G401.6 (cell line): ENCODE measurements around the gene CTIF.
A peak's percentile ranks its signal among the peaks of the same experiment; 100 is the strongest.
"Not testable (repeated sequence)": the region's sequence is repeated elsewhere in the genome, so short reads cannot be mapped to it uniquely, and the experiment has no call there.

ENCODE experiments used
- FAIRE-seq: peaks from 2 replicates; lab custom pipeline; 2012; peaks lifted over from hg19 to GRCh38; lab: Jason Lieb, UNC

Gene CTIF

DNA sequence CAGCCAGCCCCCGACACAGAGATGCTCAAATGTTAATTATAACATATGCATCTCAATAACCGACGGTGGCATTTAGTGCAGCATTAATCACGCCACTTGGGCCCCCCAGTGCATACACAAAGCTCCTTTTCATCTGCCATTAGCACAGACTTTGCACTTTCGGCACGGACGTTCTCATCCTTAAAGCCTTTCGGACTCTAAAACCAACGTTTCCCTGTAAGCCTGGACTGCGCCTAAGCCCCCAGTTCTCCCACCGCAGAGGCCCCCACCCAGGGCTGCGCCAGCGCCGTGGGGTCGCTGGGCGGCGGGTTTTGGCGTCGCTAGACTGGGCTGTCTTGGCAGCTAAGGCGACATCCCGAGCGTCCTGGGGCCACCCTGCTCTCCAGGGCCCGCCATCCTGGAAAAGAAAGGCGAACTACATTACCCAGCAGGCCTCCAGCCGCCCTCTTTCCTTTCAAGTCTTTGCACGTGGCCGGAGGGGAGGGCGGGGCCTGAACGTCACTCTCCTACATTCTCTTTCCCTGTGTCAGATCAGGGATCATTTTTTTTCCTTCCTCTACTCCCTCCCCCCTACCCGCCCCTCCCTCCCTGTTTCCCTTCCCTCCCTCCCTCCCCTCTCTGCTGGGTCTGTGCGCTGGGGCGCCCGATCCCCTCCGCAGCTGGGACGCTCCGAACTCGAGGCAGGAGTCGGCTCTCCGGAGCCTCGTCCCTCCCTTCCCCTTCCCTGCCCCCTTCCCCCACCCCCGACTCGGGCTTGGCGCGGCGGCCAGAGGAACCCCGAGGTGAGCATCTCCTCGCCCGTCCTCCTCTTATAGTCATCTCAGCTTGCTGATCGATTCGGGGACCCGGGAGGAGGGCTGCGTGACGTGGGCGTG lies at the start of gene CTIF:
Gene CTIF (plus strand): TSS at position 501 of the 875 bp plus-strand sequence. CDS start 80,535 bp downstream, outside the sequence.
- FAIRE-seq = peak; percentile 52

DNA sequence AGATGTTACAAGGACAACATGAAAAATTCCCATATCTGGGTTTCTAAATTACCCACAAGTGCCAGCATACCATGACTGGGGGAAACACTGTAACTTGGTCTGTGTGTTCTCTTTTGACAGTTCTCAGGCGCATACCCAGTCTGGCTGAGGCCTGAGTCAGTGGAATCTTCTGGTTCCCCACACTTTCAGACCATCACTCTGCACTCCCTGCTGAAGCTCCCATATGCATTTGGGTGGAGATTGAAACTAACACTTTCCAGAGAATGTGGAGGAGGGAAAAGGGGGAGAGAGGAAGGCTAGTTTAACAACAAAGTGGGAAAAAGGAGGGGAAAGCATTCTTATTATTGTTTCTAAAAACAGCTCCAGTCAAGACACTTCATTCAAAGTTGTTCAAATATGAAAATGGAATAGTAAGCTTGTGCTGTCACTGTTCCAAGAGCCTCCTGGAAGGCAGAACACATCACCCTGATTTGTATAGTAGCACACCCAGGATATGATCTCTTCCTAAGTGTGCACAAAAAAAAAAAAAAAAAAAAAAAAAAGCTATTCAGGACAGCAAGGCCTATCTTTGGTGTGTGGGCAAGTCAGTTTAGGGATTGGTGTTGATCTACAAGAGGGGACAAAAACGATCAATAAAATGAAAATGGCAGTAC lies 48.1 kb upstream of the CTIF start:
- no peak for FAIRE-seq

DNA sequence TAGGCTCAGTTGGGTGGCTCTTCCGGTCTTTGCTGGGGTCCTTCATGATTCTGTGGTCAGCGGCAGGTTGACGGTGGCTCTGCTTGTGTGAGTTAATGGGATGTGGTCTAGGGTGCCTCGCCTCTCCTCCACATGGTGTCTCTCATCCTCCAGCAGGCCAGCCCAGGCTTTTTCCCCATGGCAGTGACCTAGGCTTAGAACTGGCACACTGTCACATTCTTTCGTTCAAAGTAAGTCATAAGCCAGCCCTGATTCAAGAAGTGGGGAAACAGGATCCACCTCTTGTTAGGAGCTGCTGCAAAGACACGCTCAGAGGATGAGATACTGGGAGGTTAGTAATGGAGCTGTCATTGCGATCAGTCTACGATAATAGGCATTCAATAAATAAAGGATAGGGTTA lies 46.0 kb upstream of the CTIF start:
- no peak for FAIRE-seq

DNA sequence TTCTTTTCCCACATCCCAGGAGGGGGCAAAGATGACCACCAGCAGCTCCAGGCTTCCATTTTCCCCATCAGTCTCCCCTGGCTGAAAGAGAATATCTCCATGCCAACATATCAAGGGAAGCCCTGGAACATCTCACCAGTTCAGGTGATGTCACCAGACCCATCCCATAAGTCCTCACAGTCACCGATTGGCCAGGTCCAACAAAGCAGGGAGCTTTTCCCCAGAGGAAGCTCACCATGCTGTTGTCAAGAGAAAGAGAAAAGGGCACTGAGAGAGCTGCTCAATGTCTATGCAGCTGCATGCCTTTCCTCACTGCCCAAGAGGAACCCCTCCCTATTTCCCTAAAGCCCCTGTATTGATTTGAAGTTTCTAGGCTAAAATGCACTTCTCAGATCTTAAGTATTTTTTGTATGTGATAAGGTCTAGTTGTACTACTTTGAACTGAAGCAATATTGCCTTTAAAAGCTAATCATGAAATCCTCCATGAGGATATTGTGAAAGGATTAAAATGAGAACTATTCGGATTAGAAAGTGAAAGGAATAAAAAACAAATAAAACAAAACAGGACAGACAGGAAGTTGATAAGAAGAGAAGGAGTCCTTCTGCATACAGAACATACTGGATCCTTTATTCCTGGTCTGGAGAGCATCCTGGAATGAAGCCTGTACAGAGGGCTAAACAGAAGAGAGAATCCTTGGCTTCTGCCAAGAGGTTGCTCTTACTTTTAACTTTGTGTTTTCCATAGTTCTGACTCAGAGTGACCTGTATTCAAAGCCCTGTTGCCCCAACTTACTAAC lies 45.2 kb upstream of the CTIF start:
- FAIRE-seq = no peak

DNA sequence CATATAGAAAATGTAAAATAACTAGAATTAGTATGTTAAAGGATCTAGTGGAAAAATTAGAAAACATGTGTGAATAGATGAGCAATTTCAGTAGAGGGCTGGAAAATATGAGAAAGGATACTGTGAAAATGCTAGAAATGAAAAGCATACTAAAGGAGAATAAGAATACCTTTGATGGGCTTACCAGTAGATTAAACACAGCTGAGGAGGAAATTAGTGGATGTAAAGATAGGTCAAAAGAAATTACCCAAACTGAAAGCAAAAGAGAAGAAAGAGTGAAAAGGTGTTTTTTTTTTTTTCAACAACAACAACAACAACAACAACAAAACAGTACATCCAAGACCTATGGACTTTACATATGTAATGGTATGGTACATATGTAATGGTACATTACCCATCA lies 41.0 kb upstream of the CTIF start:
- FAIRE-seq = no peak

GRCh38 chr18:48500517-48500916 lies 38.3 kb upstream of the CTIF start:
- FAIRE-seq = no peak

GRCh38 chr18:48502906-48503305 lies 35.9 kb upstream of the CTIF start:
- no peak for FAIRE-seq

DNA sequence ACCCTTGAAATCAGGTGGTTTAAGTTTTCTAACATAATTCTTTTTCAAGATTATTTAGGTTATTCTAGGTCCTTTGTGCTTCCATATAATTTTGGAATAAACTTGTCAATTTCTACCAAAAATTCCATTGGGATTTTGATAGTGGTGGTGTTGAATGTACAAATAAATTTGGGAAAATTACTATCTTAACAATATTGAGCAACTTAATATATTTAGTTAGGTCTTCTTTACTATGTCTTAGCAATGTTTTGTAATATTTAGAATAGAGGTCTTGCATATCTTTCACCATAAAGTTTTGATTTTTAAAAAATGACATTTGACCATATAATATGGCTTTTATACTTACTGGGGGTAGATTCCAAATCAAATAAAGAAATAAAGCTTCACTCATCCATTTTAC lies 34.0 kb upstream of the CTIF start:
- no peak for FAIRE-seq

- FAIRE-seq = not testable (repeated sequence)
These were observed 31.8 kb upstream of the CTIF start for GRCh38 chr18:48506983-48507568.

DNA sequence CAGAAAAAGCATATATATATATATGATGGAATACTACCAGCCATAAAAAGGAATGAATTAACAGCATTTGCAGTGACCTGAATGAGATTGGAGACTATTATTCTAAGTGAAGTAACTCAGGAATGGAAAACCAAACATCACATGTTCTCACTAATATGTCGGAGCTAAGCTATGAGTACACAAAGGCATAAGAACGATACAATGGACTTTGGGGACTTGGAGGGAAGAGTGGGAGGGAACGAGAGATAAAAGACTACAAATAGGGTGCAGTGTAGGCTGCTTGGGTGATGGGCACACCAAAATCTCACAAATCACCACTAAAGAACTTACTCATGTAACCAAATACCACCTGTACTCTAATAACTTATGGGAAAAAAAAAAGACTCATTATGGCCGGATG lies 26.3 kb upstream of the CTIF start:
- FAIRE-seq = not testable (repeated sequence)

- FAIRE-seq = no peak
These were observed 24.0 kb upstream of the CTIF start for GRCh38 chr18:48514786-48515185.

DNA sequence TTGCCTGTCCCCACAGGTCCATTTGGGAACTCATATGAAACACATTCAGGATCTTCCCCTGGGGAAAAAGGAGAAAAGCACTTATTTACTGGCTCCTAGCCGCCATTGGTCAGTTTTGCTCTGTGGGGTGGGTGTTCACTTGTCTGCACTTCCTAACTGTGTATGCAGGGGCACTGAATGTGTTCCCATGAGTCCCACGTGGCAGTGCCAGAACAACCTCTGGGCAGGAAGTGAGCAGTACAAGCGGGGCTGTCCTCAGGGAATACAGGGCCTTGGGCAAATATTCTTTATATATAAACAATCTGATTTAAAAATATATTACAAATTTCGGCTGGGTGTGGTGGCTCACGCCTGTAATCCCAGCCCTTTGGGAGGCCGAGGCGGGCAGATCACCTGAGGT lies 21.8 kb upstream of the CTIF start:
- FAIRE-seq = no peak

DNA sequence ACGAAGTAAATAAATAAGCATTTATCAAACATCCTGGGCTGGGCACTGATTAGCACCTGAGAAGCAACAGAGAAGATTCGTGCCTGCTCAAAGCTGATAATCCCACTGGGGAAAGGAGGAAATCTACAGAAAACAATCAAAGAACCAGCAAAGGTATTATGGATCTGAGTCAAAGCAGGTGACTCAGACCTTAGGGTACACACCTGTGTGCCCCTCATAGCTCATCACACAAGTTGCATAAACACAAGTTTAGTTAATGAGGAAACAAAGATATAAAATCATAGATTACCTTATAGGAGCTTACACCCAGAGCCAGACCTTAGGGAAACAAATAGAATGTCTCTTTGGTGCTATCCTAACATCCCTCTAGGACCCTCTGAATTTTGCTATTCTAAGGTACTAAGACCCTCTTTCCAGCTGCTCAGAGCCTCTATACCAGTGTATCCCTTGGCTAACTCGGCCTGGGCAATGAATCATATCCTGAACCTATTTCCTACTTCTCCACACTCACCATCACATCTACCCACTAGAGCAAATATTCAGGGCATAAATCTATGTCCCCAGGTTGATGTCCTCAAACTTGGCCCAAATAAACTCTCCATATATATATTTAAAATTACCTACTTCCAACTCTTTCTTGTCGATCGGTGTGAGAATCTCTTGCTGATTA lies 19.3 kb upstream of the CTIF start:
- FAIRE-seq = no peak

- no peak for FAIRE-seq
These were observed 17.1 kb upstream of the CTIF start for GRCh38 chr18:48521723-48522122.

DNA sequence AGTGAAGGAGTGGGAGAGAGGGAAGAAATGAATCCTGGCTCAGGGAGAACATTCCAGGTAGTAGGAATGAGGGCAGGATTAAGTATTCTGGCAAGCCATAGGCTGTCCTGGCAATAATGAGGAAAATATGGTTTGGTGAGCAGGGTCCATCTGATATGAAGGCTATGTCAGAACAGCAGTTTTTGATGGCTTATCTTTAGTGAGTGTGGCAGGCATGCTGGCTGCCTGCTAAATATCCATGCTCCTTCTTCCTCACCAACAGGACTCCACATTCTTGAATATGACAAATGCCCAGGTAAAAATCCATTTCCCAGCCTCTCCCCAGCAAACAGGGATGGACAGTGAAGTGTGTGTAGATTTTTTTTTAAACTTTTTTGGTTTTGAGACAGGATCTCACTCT lies 13.2 kb upstream of the CTIF start:
- no peak for FAIRE-seq

DNA sequence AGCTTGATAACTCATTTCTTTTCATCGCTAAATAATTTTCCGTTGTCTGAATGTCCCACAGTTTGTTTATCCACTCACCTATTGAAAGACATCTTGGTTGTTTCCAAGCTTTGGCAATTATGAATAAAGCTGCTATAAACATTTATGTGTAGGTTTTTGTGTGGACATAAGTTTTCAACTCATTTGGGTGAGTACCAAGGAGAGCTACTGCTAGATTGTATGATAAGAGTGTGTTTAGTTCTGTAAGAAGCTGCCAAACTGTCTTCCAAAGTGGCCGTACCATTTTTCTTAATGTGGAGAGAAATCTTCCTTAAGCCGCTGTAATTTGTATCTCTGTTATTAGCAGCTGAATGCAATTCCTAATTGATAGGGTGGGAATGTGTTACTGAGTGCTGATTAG lies 11.4 kb upstream of the CTIF start:
- FAIRE-seq = no peak

- no peak for FAIRE-seq
These were observed 10.0 kb upstream of the CTIF start for GRCh38 chr18:48528861-48529260.

DNA sequence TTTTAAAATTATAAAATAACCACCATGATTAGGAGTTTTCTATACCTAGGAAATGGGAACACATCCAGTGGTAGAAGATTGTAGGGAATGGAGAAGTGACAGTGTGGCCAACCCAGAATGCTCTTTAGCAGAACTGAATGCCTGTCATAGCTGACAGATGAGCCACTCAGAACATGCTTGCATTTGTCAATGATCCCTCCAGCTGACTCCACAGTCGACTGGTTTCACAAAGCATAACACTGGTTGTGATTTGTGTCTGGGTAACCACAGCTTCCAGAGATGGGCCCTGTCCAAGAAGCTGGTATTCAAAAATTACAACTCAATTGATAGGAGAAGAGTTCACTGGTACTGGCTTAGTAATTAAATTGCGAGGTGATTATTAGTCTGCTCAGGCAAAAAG lies 9.0 kb upstream of the CTIF start:
- FAIRE-seq = no peak

DNA sequence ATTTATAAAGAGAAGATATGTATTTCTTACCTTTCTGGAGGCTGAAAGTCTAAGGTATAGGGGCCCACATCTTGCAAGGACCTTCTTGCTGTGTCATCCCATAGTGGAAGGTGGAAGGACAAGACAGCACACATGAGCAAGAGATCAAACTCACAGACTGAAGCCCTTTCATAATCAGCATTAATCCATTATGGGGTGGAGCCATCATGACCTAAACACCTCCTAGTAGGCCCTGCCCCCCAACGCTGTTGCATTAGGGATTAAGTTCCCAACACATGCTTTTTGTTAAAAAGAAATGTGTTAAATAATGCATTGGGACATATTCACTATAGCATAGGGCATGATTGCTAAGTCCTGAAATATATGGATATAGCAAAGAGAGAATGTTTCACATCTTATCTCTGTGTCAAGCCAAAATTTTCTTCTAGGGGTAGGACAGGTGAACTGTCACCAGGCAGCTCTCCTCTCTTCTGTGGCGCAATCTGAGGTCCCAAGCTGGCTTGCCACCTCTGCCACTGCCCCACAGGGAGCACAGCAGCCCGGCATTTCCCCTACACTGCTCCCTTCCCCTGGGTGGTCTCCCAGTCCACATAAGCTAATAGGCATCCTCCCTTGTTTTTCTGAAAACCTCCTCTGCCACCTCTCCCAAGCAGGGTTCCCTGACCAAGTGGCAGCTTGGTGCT lies 8.3 kb upstream of the CTIF start:
- FAIRE-seq = no peak

DNA sequence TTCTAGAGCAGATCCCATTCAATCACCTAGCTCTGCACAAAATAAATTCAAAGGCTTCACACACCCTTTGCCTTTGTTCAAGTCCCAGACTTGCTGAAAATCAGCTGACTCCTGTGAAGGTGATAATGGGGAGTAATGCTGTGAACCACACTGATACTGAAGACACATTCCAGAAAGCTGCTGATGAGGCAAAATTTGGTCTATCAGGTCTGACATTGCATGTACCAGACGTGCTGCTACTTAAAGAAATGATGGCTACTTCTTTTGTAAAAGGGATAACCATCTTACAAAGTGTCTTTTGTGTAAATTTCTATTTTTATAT lies 7.8 kb upstream of the CTIF start:
- no peak for FAIRE-seq

DNA sequence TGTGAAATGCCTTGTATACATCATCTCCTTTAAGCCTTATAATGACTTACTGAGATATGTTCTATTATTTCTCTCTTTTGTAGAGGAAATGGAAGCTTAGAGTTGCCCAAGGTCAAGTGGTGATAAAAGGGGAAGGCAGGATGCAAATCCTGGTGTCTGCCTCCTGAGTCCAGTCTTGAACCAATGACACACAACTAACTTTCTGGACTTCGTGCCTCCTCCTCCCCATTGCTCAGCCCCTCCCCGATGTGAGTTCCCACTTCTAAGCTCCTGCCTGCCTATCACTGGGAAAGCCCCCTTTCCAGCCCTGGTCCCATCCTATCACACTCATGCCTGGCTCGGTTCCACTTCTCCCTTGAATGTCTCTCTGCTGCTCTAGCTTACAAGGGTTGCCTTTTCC lies 6.9 kb upstream of the CTIF start:
- FAIRE-seq = no peak
